Activated CD8-positive, alpha-beta memory T cell treated with anti-CD3 and anti-CD28 coated beads, Interleukin-2, amount 50 U/mL, for 4 hours (primary cell): ENCODE measurements around the gene GKAP1.
"Not testable (repeated sequence)": the region's sequence is repeated elsewhere in the genome, so short reads cannot be mapped to it uniquely, and the experiment has no call there.

Source experiments
- DNase-seq: peaks from one replicate; pipeline ENCODE4 v3.0.0-alpha.2; 2020

GKAP1 gene

GRCh38 chr9:83817356-83818278 is at the start of gene GKAP1:
TSS of gene GKAP1 (minus strand) at chr9:83817769. CDS start at chr9:83806517, 11,252 bp downstream.
- peak; percentile 82 for DNase-seq

DNA sequence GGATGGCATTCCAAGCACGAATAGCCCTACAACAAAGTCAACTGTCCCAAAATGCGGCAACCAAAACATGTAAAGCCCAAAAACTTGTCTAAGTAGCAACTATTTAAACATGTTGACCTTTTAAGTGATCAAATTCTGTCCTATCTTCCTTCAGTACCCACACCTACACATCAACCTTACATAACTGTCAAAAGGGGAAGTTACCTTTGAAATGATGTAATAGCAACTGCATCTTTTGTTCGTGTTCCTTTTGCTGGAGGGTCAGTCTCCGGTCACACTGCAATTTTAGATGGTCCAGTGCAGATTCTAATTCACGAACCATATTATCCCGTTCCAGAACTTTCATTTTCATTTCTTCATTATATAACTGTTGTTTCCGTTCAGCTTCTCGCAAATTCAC is 32.3 kb upstream of the GKAP1 start:
- not testable (repeated sequence) for DNase-seq

DNA sequence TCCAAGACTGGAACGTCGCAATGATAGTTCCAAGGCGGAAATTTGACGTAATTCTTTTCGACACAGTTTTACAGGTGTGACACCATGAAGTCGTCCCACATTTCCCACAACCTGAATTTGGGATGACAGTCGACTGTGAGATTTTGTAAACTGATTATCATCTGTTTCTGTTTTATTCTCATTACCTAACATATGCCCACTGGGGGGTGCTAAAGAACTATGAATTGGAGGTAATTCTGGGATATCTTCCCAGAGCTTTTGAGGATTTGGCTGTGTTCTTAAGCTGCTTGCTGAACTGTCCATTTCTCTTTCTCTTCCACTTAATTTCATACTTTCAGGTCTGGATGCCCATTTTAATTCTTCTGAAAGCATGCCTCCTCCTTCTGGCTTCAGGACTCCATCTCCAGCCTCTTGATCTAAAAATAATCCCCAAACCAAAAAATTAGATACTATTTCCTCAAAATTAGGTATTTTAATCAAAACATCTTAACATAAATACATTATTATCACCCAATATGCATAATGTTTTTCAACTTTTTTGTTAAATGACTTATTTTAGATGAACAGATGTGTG is 19.6 kb upstream of the GKAP1 start:
- not testable (repeated sequence) for DNase-seq

- not testable (repeated sequence) for DNase-seq
Observed at GRCh38 chr9:83830426-83831071, 13.0 kb upstream of the GKAP1 start.

GRCh38 chr9:83824986-83825623 is 7.5 kb upstream of the GKAP1 start:
- DNase-seq = not testable (repeated sequence)

GRCh38 chr9:83817011-83817355 is 586 bp downstream of the GKAP1 start:
- not testable (repeated sequence) for DNase-seq

DNA sequence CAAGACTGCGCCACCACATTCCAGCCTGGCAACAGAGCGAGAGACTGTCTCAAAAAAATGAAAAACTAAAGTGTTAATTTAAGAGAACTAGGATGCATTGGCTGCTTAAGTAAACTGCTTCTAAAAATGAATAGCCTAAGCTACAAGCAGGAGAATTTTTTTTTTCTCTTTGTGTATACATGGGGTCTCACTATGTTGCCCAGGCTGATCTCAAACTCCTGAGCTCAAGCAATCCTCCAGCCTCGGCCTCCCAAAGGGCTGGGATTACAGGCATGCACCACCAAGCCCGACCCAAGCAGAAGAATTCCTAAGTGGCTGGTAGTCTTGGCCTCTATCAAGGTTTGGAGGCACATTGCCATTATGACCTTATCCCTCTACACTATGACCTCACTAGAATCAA is 2.4 kb downstream of the GKAP1 start:
- not testable (repeated sequence) for DNase-seq

GRCh38 chr9:83809213-83809612 is 8.4 kb downstream of the GKAP1 start:
- not testable (repeated sequence) for DNase-seq

- DNase-seq = not testable (repeated sequence)
Observed at GRCh38 chr9:83804454-83804853, 13.1 kb downstream of the GKAP1 start.

GRCh38 chr9:83803941-83804340 is 13.6 kb downstream of the GKAP1 start:
- DNase-seq = not testable (repeated sequence)

DNA sequence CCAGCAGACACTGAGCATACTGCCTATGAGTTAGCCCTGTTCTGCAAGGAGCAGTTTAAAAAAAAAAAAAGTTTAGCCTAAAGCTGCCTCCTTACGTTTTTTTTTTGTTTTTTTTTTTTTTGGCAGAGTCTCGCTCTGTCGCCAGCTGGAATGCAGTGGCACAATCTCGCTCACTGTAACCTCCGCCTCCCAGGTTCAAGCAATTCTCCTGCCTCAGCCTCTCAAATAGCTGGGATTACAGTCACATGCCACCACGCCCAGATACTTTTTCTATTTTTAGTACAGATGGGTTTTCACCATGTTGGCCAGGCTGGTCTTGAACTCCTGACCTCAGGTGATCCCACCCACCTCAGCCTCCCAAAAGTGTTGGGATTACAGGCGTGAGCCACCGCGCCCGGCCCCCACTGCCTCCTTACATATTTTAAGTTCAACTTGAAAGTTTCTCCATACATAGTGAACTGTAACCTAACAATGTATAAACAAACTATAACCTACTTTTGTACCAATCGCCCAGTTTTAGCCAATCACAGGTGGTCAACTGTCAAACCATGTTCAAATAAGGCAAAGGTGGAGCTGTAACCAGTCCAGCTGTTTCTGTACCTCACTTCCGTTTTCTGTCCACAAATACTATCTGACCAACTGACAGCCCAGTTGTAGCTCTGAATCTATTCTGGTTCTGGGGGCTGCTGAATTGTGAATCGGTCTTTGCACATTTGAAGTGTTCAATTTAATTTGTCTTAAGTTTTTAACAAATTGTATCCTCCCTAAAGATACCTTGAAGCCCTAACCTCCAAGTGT is 17.1 kb downstream of the GKAP1 start:
- no peak for DNase-seq

- no peak for DNase-seq
Observed at GRCh38 chr9:83794051-83794450, 23.5 kb downstream of the GKAP1 start.

- DNase-seq = no peak
Observed at GRCh38 chr9:83792746-83793145, 24.8 kb downstream of the GKAP1 start.

DNA sequence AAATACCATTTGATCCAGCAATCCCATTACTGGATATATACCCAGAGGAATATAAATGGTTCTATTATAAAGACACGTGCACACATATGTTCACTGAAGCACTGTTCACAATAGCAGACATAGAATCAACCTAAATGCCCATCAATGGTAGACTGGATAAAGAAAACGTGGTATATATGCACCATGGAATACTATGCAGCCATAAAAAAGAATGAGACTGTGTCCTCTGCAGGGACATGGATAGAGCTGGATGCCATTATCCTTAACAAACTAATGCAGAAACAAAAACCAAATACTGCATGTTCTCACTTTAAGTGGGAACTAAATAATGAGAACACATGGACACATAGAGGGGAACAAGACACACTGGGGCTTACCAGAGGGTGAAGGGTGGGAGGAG is 39.4 kb downstream of the GKAP1 start:
- DNase-seq = no peak

DNA sequence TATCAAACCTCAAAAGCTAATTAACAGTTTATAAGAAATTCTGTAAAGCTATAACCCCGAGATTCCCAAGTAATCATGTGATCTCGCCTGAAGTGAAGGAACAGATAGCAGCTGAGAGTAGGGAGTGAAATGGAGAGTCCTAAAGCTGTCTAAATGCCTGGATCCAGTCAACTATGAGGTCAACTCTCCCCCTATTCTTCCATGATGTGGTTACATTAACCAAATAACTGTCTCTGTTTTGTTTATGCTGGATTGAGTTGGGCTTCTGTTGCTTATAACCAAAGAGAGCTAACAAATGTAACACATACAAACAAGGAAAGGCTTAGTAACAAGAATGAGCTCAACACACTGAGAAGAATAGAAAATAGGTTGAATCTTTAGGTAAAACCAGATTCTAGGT is 41.6 kb downstream of the GKAP1 start:
- no peak for DNase-seq

DNA sequence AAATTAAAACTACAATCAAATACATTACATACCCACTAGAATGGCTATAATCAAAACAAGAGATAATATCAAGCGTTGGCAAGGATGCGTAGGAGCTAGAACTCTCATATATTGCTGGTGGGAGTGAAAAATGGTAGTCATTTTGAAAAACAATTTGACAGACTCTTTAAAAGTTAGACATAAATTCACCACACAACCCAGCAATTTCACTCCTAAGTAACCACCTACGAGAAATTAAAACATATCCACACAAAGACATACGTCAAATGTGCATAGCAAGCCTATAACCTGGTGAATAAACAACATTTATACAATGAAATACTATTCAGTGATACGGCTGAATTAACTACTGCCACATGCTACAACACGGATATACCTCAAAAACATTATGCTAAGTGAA is 44.7 kb downstream of the GKAP1 start:
- DNase-seq = no peak

GRCh38 chr9:83765376-83765775 is 52.2 kb downstream of the GKAP1 start:
- no peak for DNase-seq

DNA sequence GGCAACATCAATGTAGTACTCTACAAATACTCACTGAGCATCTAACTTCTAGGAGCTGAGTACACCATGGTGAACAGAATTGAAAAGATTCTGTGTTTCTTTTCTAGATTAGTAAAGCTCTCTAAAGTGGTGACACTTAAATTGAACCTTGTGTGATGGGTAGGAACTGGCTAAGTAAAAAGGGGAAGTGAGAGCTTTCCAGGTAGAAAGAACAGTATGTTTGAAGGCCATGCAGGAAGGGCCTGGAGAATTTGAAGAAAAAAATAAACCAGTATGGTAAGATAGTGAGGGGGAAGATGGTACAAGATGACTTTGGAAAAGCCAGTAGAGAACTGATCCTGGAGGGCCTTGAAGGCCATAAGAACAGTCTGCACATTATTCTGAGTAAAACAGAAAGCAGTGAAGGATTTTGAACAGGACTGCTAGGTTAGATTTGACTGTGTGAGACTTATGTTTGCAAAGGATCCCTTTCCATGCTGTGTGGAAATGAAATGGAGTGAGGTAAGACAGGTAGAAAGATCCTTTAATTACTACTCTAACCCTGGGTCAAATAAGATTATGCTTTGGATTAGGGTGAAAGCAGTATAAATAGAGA is 63.1 kb downstream of the GKAP1 start:
- DNase-seq = no peak

GRCh38 chr9:83749706-83750105 is 67.9 kb downstream of the GKAP1 start:
- no peak for DNase-seq

DNA sequence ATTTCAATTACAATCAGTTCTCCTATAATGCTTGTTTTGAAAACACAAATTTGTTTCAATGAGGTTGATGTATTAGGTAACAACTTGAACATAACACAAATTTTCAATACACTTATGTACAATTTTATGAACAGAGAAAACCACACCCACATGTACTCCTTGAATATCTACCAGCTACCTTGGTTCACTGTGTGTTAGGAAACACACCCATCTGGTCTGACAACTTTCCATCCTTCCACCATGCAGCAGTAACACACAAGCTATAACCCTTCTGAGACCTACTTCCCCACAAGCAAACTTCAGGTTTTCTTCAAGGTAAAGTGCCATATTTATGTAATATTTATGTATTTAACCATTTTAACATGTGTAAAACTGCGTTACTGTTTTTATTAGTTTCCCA is 73.4 kb downstream of the GKAP1 start:
- no peak for DNase-seq

- no peak for DNase-seq
Observed at GRCh38 chr9:83733739-83734138, 83.8 kb downstream of the GKAP1 start.
